ENCODE results near the gene COLEC11. TPM values are rescaled to one million over a fixed set of nuclear protein-coding genes. Genes with fewer than 3 reads are reported as not detected.

Gene COLEC11
- total RNA-seq, 1 experiment from 2014 or later = not detected

- TSS peak; percentile 68 for BruUV-seq (replicated peaks)
- no peaks in the 10 kb centered on the region for H3K9me3 Mint-ChIP-seq (ENCODE audit: low read depth, unreplicated experiment)
- peaks cover 9% of the 10 kb centered on the region for H3K4me1 Mint-ChIP-seq (ENCODE audit: low read depth, unreplicated experiment)
- intact Hi-C loops (cut with micrococcal nuclease; ENCODE audit: unreplicated experiment) = no loop called here
- peaks cover 71% of the 10 kb centered on the region for H3K36me3 Mint-ChIP-seq (ENCODE audit: insufficient read depth, unreplicated experiment)
- H3K4me3 Mint-ChIP-seq (ENCODE audit: low read depth, unreplicated experiment) = peak overlapping the region; percentile 91
- CTCF ChIA-PET = interaction anchor here (0.6 to 1.0 kb wide), 3 partner anchors 21 to 94 kb away, joined by 4 to 7 read pairs (median 4); no protein-coding TSS in a partner anchor
- no peak for DNase-seq
- no peaks in the 10 kb centered on the region for H3K27me3 Mint-ChIP-seq (ENCODE audit: unreplicated experiment)
- no peak for TF ChIP-seq CTCF (IDR thresholded peaks at IDR 0.05; ENCODE audit: unreplicated experiment)
- H3K27ac Mint-ChIP-seq (ENCODE audit: unreplicated experiment) = peak overlapping the region; percentile 82
Measured at GRCh38 chr2:3557639-3558204, 37.2 kb upstream of the COLEC11 start.

GRCh38 chr2:3558205-3559014, 36.5 kb upstream of the COLEC11 start, which contains the start of gene RNASEH1:
Gene RNASEH1 (minus strand): TSS chr2:3558333. CDS start chr2:3558260, 73 bp downstream.
- BruUV-seq (replicated peaks) = TSS peak; percentile 80
- Mint-ChIP-seq H3K36me3 (ENCODE audit: insufficient read depth, unreplicated experiment) (peaks cover 66% of the 10 kb centered on the region), H3K27ac (ENCODE audit: unreplicated experiment) (peak within 1 kb of the TSS; percentile 82), H3K4me3 (ENCODE audit: low read depth, unreplicated experiment) (peak within 1 kb of the TSS; percentile 91), H3K9me3 (ENCODE audit: low read depth, unreplicated experiment) (no peaks in the 10 kb centered on the region), H3K27me3 (ENCODE audit: unreplicated experiment) (no peaks in the 10 kb centered on the region), H3K4me1 (ENCODE audit: low read depth, unreplicated experiment) (peaks cover 9% of the 10 kb centered on the region)
- TF ChIP-seq CTCF (IDR thresholded peaks at IDR 0.05; ENCODE audit: unreplicated experiment) = no peak
- intact Hi-C loops (cut with micrococcal nuclease; ENCODE audit: unreplicated experiment) = no loop called here
- CTCF ChIA-PET = interaction anchor here (0.5 to 1.0 kb wide), 4 partner anchors 22 to 1868 kb away, joined by 3 to 7 read pairs (median 4); no protein-coding TSS in a partner anchor
- peak; percentile 98 for DNase-seq

GRCh38 chr2:3563521-3563976, 31.4 kb upstream of the COLEC11 start:
- Mint-ChIP-seq H3K9me3 (ENCODE audit: low read depth, unreplicated experiment) (no peaks in the 10 kb centered on the region), H3K4me3 (ENCODE audit: low read depth, unreplicated experiment) (no peak overlapping the region), H3K27ac (ENCODE audit: unreplicated experiment) (no peak overlapping the region), H3K4me1 (ENCODE audit: low read depth, unreplicated experiment) (peaks cover 9% of the 10 kb centered on the region), H3K27me3 (ENCODE audit: unreplicated experiment) (no peaks in the 10 kb centered on the region), H3K36me3 (ENCODE audit: insufficient read depth, unreplicated experiment) (peaks cover 17% of the 10 kb centered on the region)
- CTCF ChIA-PET = no interaction called here
- no TSS peak for BruUV-seq (replicated peaks)
- no peak for TF ChIP-seq CTCF (IDR thresholded peaks at IDR 0.05; ENCODE audit: unreplicated experiment)
- no peak for DNase-seq
- intact Hi-C loops (cut with micrococcal nuclease; ENCODE audit: unreplicated experiment) = no loop called here

- Mint-ChIP-seq H3K27ac (ENCODE audit: unreplicated experiment) (no peak overlapping the region), H3K4me3 (ENCODE audit: low read depth, unreplicated experiment) (no peak overlapping the region), H3K9me3 (ENCODE audit: low read depth, unreplicated experiment) (no peaks in the 10 kb centered on the region), H3K36me3 (ENCODE audit: insufficient read depth, unreplicated experiment) (peaks cover 6% of the 10 kb centered on the region), H3K4me1 (ENCODE audit: low read depth, unreplicated experiment) (peaks cover 7% of the 10 kb centered on the region), H3K27me3 (ENCODE audit: unreplicated experiment) (no peaks in the 10 kb centered on the region)
- CTCF ChIA-PET = interaction anchor here (0.6 kb wide), 1 partner anchor 190 kb away, joined by 3 read pairs; no protein-coding TSS in a partner anchor
- no TSS peak for BruUV-seq (replicated peaks)
- no peak for TF ChIP-seq CTCF (IDR thresholded peaks at IDR 0.05; ENCODE audit: unreplicated experiment)
- DNase-seq = no peak
- intact Hi-C loops (cut with micrococcal nuclease; ENCODE audit: unreplicated experiment) = no loop called here
Measured at GRCh38 chr2:3565117-3565516, 29.8 kb upstream of the COLEC11 start.
